Measurements from ENCODE around the gene CMTM2.

Gene CMTM2

GRCh38 chr16:66612422-66612821 lies 33.2 kb downstream of the CMTM2 start:
- TF ChIP-seq CTCF (IDR thresholded peaks at IDR 0.05; ENCODE audit: extremely low read depth, missing control alignments): no peak
- no peak for DNase-seq (ENCODE audit: low spot score)

- no peak for TF ChIP-seq CTCF (IDR thresholded peaks at IDR 0.05; ENCODE audit: extremely low read depth, missing control alignments)
- DNase-seq (ENCODE audit: low spot score): no peak
These were observed 35.0 kb downstream of the CMTM2 start for GRCh38 chr16:66614161-66614802.

GRCh38 chr16:66616169-66616568 lies 36.9 kb downstream of the CMTM2 start:
- no peak for TF ChIP-seq CTCF (IDR thresholded peaks at IDR 0.05; ENCODE audit: extremely low read depth, missing control alignments)
- DNase-seq (ENCODE audit: low spot score): no peak

DNA sequence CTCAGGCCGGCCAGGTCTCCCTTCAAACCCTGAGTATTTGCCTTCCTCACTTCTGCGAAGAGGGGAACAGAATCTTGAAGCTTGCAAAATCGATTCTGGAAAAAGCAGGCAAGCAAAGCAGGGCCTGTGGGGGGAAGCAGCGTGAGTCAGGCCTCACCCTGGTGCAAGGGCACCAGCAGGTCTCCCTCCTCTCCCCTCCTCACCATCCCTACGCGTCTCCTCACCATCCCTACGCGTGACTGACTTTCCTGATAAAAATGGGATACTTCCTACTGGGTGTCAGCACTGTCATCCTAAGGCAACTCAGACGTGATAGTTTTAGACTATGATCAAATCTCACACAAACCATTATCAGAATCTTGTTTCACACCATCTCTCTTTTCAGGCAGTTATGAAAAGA lies 37.3 kb downstream of the CMTM2 start:
- no peak for TF ChIP-seq CTCF (IDR thresholded peaks at IDR 0.05; ENCODE audit: extremely low read depth, missing control alignments)
- no peak for DNase-seq (ENCODE audit: low spot score)

- no peak for DNase-seq (ENCODE audit: low spot score)
- TF ChIP-seq CTCF (IDR thresholded peaks at IDR 0.05; ENCODE audit: extremely low read depth, missing control alignments): no peak
These were observed 37.8 kb downstream of the CMTM2 start for GRCh38 chr16:66617010-66617434.

DNA sequence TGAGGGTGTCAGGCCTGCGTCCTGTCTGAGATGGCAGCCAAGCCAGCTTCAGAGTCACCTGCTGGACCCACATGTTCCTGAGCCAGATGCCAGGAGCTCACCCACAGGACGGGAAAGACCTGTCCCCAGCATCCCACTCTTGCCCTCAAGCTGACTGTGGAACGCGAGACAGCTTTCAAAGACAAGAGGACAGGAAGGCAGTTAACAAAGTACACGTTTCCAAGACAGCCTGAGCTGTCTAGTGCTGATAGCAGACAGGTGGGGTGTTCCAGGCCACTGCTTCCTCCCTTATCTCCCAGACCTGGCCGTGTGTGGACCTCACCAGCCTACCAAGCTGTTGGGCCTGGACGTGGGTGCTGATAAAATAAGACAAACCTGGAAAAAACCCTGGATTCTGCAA lies 38.5 kb downstream of the CMTM2 start:
- DNase-seq (ENCODE audit: low spot score): no peak
- no peak for TF ChIP-seq CTCF (IDR thresholded peaks at IDR 0.05; ENCODE audit: extremely low read depth, missing control alignments)

DNA sequence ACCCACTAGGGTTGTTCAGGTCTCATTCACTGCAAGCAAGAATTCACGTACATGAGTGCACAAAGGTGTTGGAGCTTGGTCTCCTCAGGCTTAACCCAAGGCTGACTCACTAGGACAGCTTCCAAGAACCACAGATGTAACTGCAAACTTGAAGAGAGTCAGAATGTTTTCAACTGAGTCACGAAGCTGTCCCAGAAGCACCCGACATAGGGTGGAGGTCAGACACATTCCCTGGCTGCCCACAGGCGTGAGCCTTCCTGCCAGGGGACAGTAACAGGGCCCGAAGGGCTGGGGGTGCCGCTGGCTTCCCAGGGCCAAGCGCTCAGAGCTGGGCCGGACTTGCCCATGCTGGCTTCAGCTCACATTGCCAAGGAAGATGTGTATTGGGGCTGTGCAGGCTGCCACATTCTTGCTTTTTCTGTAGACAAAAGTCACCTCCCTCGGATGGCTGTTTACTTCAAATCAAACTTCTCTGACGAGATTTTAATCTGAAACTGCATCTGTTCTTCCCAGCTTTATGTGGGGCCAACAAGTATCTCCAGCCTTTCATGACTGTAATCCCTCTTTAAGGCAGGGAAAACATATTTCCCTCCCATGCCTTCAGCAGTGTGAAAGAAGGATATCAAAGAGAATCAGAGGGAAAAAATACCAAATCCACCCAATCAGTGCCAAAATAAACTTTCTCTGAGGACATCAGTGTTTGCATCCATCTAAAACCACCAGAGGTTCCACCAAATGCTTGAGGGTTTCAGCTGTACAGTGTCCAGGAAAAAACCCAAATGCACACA lies 39.5 kb downstream of the CMTM2 start:
- no peak for TF ChIP-seq CTCF (IDR thresholded peaks at IDR 0.05; ENCODE audit: extremely low read depth, missing control alignments)
- DNase-seq (ENCODE audit: low spot score): no peak

All from GM20000 (cell line).